GM21717 (cell line): Measurements from ENCODE around the gene ARID5B.
"Not testable (repeated sequence)": the region's sequence is repeated elsewhere in the genome, so short reads cannot be mapped to it uniquely, and the experiment has no call there.

Experiments used
- ATAC-seq: cut with Tn5 transposase; IDR thresholded peaks from one replicate; pipeline ENCODE4 v1.9.1; 2021; ENCODE audit warnings: mild to moderate bottlenecking, moderate library complexity; ENCODE audit not compliant: unreplicated experiment

Gene ARID5B

GRCh38 chr10:61900829-61901792 lies at the start of gene ARID5B:
Gene ARID5B (plus strand): TSS chr10:61901699. CDS start chr10:61901710, 11 bp downstream.
- no peak for ATAC-seq

GRCh38 chr10:61852261-61852660 lies 49.2 kb upstream of the ARID5B start:
- ATAC-seq: no peak

- no peak for ATAC-seq
These were observed 45.7 kb upstream of the ARID5B start for GRCh38 chr10:61855771-61856170.

- no peak for ATAC-seq
These were observed 43.8 kb upstream of the ARID5B start for GRCh38 chr10:61857746-61858145.

- no peak for ATAC-seq
These were observed 41.7 kb upstream of the ARID5B start for GRCh38 chr10:61859786-61860185.

GRCh38 chr10:61860964-61861758 lies 40.3 kb upstream of the ARID5B start:
- no peak for ATAC-seq

GRCh38 chr10:61863981-61864380 lies 37.5 kb upstream of the ARID5B start:
- no peak for ATAC-seq

GRCh38 chr10:61866700-61867368 lies 34.7 kb upstream of the ARID5B start:
- no peak for ATAC-seq

- ATAC-seq: not testable (repeated sequence)
These were observed 34.1 kb upstream of the ARID5B start for GRCh38 chr10:61867374-61867773.

GRCh38 chr10:61867817-61868216 lies 33.7 kb upstream of the ARID5B start:
- ATAC-seq: not testable (repeated sequence)

- ATAC-seq: no peak
These were observed 32.3 kb upstream of the ARID5B start for GRCh38 chr10:61869041-61869675.

GRCh38 chr10:61869774-61870525 lies 31.5 kb upstream of the ARID5B start:
- no peak for ATAC-seq

GRCh38 chr10:61870526-61870895 lies 31.0 kb upstream of the ARID5B start:
- no peak for ATAC-seq

GRCh38 chr10:61871487-61871886 lies 30.0 kb upstream of the ARID5B start:
- no peak for ATAC-seq

GRCh38 chr10:61877887-61878739 lies 23.4 kb upstream of the ARID5B start:
- no peak for ATAC-seq

- ATAC-seq: no peak
These were observed 22.8 kb upstream of the ARID5B start for GRCh38 chr10:61878740-61879068.

- ATAC-seq: no peak
These were observed 18.7 kb upstream of the ARID5B start for GRCh38 chr10:61882621-61883370.

GRCh38 chr10:61883371-61884025 lies 18.0 kb upstream of the ARID5B start:
- ATAC-seq: no peak
